T-helper 1 cell treated with Interleukin-12 subunit alpha and Interleukin-12 subunit beta and Interleukin-4 antibody, amounts not matched to agents 30 μg/mL and 1 μg/mL, for 36 hours (primary cell): Measurements from ENCODE around the gene GEMIN4.
"Not testable (repeated sequence)": the region's sequence is repeated elsewhere in the genome, so short reads cannot be mapped to it uniquely, and the experiment has no call there.

ENCODE experiments used
- H3K27ac Mint-ChIP-seq: one replicate; pipeline ENCODE4 v1.8.0; 2021; ENCODE audit warnings: mild to moderate bottlenecking, mixed read lengths
- H3K27me3 Mint-ChIP-seq: one replicate; pipeline ENCODE4 v1.8.0; 2021; ENCODE audit warnings: low read depth, mixed read lengths
- H3K36me3 Mint-ChIP-seq: one replicate; pipeline ENCODE4 v1.8.0; 2021; ENCODE audit warnings: low read depth, mixed read lengths
- H3K4me1 Mint-ChIP-seq: one replicate; pipeline ENCODE4 v1.8.0; 2021; ENCODE audit warnings: low read depth, mixed read lengths
- H3K4me3 Mint-ChIP-seq: one replicate; pipeline ENCODE4 v1.8.0; 2021; ENCODE audit warnings: mild to moderate bottlenecking, moderate library complexity, mixed read lengths
- H3K9me3 Mint-ChIP-seq: one replicate; pipeline ENCODE4 v1.8.0; 2021; ENCODE audit warnings: mixed read lengths

GEMIN4 gene

GRCh38 chr17:755319-755961, 3.4 kb upstream of the GEMIN4 start:
- peaks cover 20% of the 10 kb centered on the region for H3K36me3 Mint-ChIP-seq
- H3K27me3 Mint-ChIP-seq, H3K9me3 Mint-ChIP-seq, H3K27ac Mint-ChIP-seq, H3K4me3 Mint-ChIP-seq: not testable (repeated sequence)
- peaks cover 14% of the 10 kb centered on the region for H3K4me1 Mint-ChIP-seq

GRCh38 chr17:753418-753817, 1.4 kb upstream of the GEMIN4 start:
- Mint-ChIP-seq H3K27me3 (no peaks in the 10 kb centered on the region), H3K27ac (peak overlapping the region; percentile 63), H3K4me1 (peaks cover 25% of the 10 kb centered on the region), H3K4me3 (peak overlapping the region; percentile 44), H3K9me3 (peaks cover 3% of the 10 kb centered on the region), H3K36me3 (peaks cover 25% of the 10 kb centered on the region)

GRCh38 chr17:752620-753219, 656 bp upstream of the GEMIN4 start:
- peak overlapping the region; percentile 91 for H3K4me3 Mint-ChIP-seq
- peaks cover 26% of the 10 kb centered on the region for H3K4me1 Mint-ChIP-seq
- H3K27ac Mint-ChIP-seq: peak overlapping the region; percentile 91
- peaks cover 8% of the 10 kb centered on the region for H3K9me3 Mint-ChIP-seq
- no peaks in the 10 kb centered on the region for H3K27me3 Mint-ChIP-seq
- peaks cover 32% of the 10 kb centered on the region for H3K36me3 Mint-ChIP-seq

GRCh38 chr17:751269-752001, 629 bp downstream of the GEMIN4 start:
- peaks cover 30% of the 10 kb centered on the region for H3K36me3 Mint-ChIP-seq
- peak overlapping the region; percentile 95 for H3K27ac Mint-ChIP-seq
- peak overlapping the region; percentile 96 for H3K4me3 Mint-ChIP-seq
- H3K9me3 Mint-ChIP-seq: peaks cover 8% of the 10 kb centered on the region
- H3K27me3 Mint-ChIP-seq: no peaks in the 10 kb centered on the region
- peaks cover 26% of the 10 kb centered on the region for H3K4me1 Mint-ChIP-seq

- Mint-ChIP-seq H3K9me3 (peaks cover 8% of the 10 kb centered on the region), H3K36me3 (peaks cover 27% of the 10 kb centered on the region), H3K27ac (peak overlapping the region; percentile 50), H3K4me3 (peak overlapping the region; percentile 96), H3K27me3 (no peaks in the 10 kb centered on the region), H3K4me1 (peaks cover 26% of the 10 kb centered on the region)
Observed at GRCh38 chr17:750431-751037, 1.5 kb downstream of the GEMIN4 start.

GRCh38 chr17:749359-749758, 2.7 kb downstream of the GEMIN4 start:
- H3K27me3 Mint-ChIP-seq, H3K9me3 Mint-ChIP-seq, H3K27ac Mint-ChIP-seq: not testable (repeated sequence)
- Mint-ChIP-seq H3K4me3 (peak overlapping the region; percentile 50), H3K4me1 (peaks cover 26% of the 10 kb centered on the region), H3K36me3 (peaks cover 28% of the 10 kb centered on the region)

- not testable (repeated sequence) for H3K27ac Mint-ChIP-seq, H3K4me3 Mint-ChIP-seq, H3K9me3 Mint-ChIP-seq, H3K27me3 Mint-ChIP-seq
- H3K36me3 Mint-ChIP-seq: peaks cover 33% of the 10 kb centered on the region
- peaks cover 26% of the 10 kb centered on the region for H3K4me1 Mint-ChIP-seq
Observed at GRCh38 chr17:748604-749003, 3.5 kb downstream of the GEMIN4 start.

- H3K36me3 Mint-ChIP-seq: peaks cover 38% of the 10 kb centered on the region
- H3K9me3 Mint-ChIP-seq: peaks cover 8% of the 10 kb centered on the region
- no peaks in the 10 kb centered on the region for H3K27me3 Mint-ChIP-seq
- H3K4me3 Mint-ChIP-seq: no peak overlapping the region
- H3K4me1 Mint-ChIP-seq: peaks cover 24% of the 10 kb centered on the region
- no peak overlapping the region for H3K27ac Mint-ChIP-seq
Observed at GRCh38 chr17:746783-747629, 5.1 kb downstream of the GEMIN4 start.

- H3K36me3 Mint-ChIP-seq: peaks cover 42% of the 10 kb centered on the region
- H3K9me3 Mint-ChIP-seq: peaks cover 8% of the 10 kb centered on the region
- no peaks in the 10 kb centered on the region for H3K27me3 Mint-ChIP-seq
- H3K27ac Mint-ChIP-seq: no peak overlapping the region
- H3K4me3 Mint-ChIP-seq: no peak overlapping the region
- peaks cover 20% of the 10 kb centered on the region for H3K4me1 Mint-ChIP-seq
Observed at GRCh38 chr17:746181-746580, 5.9 kb downstream of the GEMIN4 start.

- Mint-ChIP-seq H3K4me1 (peaks cover 16% of the 10 kb centered on the region), H3K27ac (no peak overlapping the region), H3K27me3 (no peaks in the 10 kb centered on the region), H3K4me3 (no peak overlapping the region), H3K36me3 (peaks cover 44% of the 10 kb centered on the region), H3K9me3 (peaks cover 8% of the 10 kb centered on the region)
Observed at GRCh38 chr17:745406-745805, 6.7 kb downstream of the GEMIN4 start.

- H3K27me3 Mint-ChIP-seq: no peaks in the 10 kb centered on the region
- H3K9me3 Mint-ChIP-seq: peaks cover 8% of the 10 kb centered on the region
- H3K36me3 Mint-ChIP-seq: peaks cover 45% of the 10 kb centered on the region
- no peak overlapping the region for H3K27ac Mint-ChIP-seq
- peaks cover 16% of the 10 kb centered on the region for H3K4me1 Mint-ChIP-seq
- no peak overlapping the region for H3K4me3 Mint-ChIP-seq
Observed at GRCh38 chr17:744937-745336, 7.1 kb downstream of the GEMIN4 start.

GRCh38 chr17:743139-743538, 8.9 kb downstream of the GEMIN4 start:
- Mint-ChIP-seq H3K36me3 (peaks cover 39% of the 10 kb centered on the region), H3K4me3 (no peak overlapping the region)

GRCh38 chr17:742147-742793, 9.8 kb downstream of the GEMIN4 start:
- Mint-ChIP-seq H3K36me3 (peaks cover 34% of the 10 kb centered on the region), H3K27me3 (no peaks in the 10 kb centered on the region), H3K9me3 (no peaks in the 10 kb centered on the region), H3K27ac (no peak overlapping the region), H3K4me3 (no peak overlapping the region), H3K4me1 (peaks cover 8% of the 10 kb centered on the region)

More at GRCh38 chr17:743139-743538, 8.9 kb downstream of the GEMIN4 start:
- no peak overlapping the region for H3K27ac Mint-ChIP-seq
- H3K9me3 Mint-ChIP-seq: peaks cover 3% of the 10 kb centered on the region
- peaks cover 8% of the 10 kb centered on the region for H3K4me1 Mint-ChIP-seq
- H3K27me3 Mint-ChIP-seq: no peaks in the 10 kb centered on the region
